Measurements from ENCODE around the gene MAP4K4.
A peak's percentile ranks its signal among the peaks of the same experiment; 100 is the strongest.

MAP4K4 gene

GRCh38 chr2:101807242-101807641, 109.7 kb downstream of the MAP4K4 start:
- Histone ChIP-seq H3K4me1 (ENCODE audit: control insufficient read depth, insufficient read depth, low read length) (peaks cover 25% of the 10 kb centered on the region), H3K9ac (ENCODE audit: low read length in 2 of 2) (no peak overlapping the region), H3K27ac (ENCODE audit: low read length) (no peak overlapping the region), H3K9me3 (ENCODE audit: control insufficient read depth in 2 of 2, low read length in 2 of 2) (no peaks in the 10 kb centered on the region), H3K27me3 (ENCODE audit: control insufficient read depth in 1 of 2, insufficient read depth in 2 of 2, low read length in 2 of 2) (no peaks in the 10 kb centered on the region), H3K4me3 (ENCODE audit: low read length in 2 of 2) (no peak overlapping the region), H3K36me3 (ENCODE audit: control insufficient read depth in 2 of 2, insufficient read depth in 2 of 2, low read length in 2 of 2) (no peaks in the 10 kb centered on the region)

- no peaks in the 10 kb centered on the region for H3K36me3 ChIP-seq (ENCODE audit: control insufficient read depth in 2 of 2, insufficient read depth in 2 of 2, low read length in 2 of 2)
- no peaks in the 10 kb centered on the region for H3K27me3 ChIP-seq (ENCODE audit: control insufficient read depth in 1 of 2, insufficient read depth in 2 of 2, low read length in 2 of 2)
- H3K4me3 ChIP-seq (ENCODE audit: low read length in 2 of 2) = no peak overlapping the region
- H3K9ac ChIP-seq (ENCODE audit: low read length in 2 of 2) = no peak overlapping the region
- H3K27ac ChIP-seq (ENCODE audit: low read length) = no peak overlapping the region
- no peaks in the 10 kb centered on the region for H3K9me3 ChIP-seq (ENCODE audit: control insufficient read depth in 2 of 2, low read length in 2 of 2)
- H3K4me1 ChIP-seq (ENCODE audit: control insufficient read depth, insufficient read depth, low read length) = peaks cover 22% of the 10 kb centered on the region
Observed at GRCh38 chr2:101808006-101808562, 110.6 kb downstream of the MAP4K4 start.

GRCh38 chr2:101809698-101810097, 112.2 kb downstream of the MAP4K4 start:
- Histone ChIP-seq H3K27me3 (ENCODE audit: control insufficient read depth in 1 of 2, insufficient read depth in 2 of 2, low read length in 2 of 2) (no peaks in the 10 kb centered on the region), H3K4me3 (ENCODE audit: low read length in 2 of 2) (no peak overlapping the region), H3K27ac (ENCODE audit: low read length) (no peak overlapping the region), H3K9ac (ENCODE audit: low read length in 2 of 2) (no peak overlapping the region), H3K4me1 (ENCODE audit: control insufficient read depth, insufficient read depth, low read length) (peaks cover 22% of the 10 kb centered on the region), H3K9me3 (ENCODE audit: control insufficient read depth in 2 of 2, low read length in 2 of 2) (no peaks in the 10 kb centered on the region), H3K36me3 (ENCODE audit: control insufficient read depth in 2 of 2, insufficient read depth in 2 of 2, low read length in 2 of 2) (no peaks in the 10 kb centered on the region)

GRCh38 chr2:101811226-101812015, 113.9 kb downstream of the MAP4K4 start:
- Histone ChIP-seq H3K4me1 (ENCODE audit: control insufficient read depth, insufficient read depth, low read length) (peaks cover 12% of the 10 kb centered on the region), H3K27ac (ENCODE audit: low read length) (no peak overlapping the region), H3K27me3 (ENCODE audit: control insufficient read depth in 1 of 2, insufficient read depth in 2 of 2, low read length in 2 of 2) (no peaks in the 10 kb centered on the region), H3K4me3 (ENCODE audit: low read length in 2 of 2) (no peak overlapping the region), H3K36me3 (ENCODE audit: control insufficient read depth in 2 of 2, insufficient read depth in 2 of 2, low read length in 2 of 2) (no peaks in the 10 kb centered on the region), H3K9me3 (ENCODE audit: control insufficient read depth in 2 of 2, low read length in 2 of 2) (no peaks in the 10 kb centered on the region), H3K9ac (ENCODE audit: low read length in 2 of 2) (no peak overlapping the region)

GRCh38 chr2:101812226-101812625, 114.7 kb downstream of the MAP4K4 start:
- peaks cover 14% of the 10 kb centered on the region for H3K4me1 ChIP-seq (ENCODE audit: control insufficient read depth, insufficient read depth, low read length)
- no peak overlapping the region for H3K4me3 ChIP-seq (ENCODE audit: low read length in 2 of 2)
- no peaks in the 10 kb centered on the region for H3K27me3 ChIP-seq (ENCODE audit: control insufficient read depth in 1 of 2, insufficient read depth in 2 of 2, low read length in 2 of 2)
- H3K9me3 ChIP-seq (ENCODE audit: control insufficient read depth in 2 of 2, low read length in 2 of 2) = no peaks in the 10 kb centered on the region
- no peak overlapping the region for H3K9ac ChIP-seq (ENCODE audit: low read length in 2 of 2)
- H3K36me3 ChIP-seq (ENCODE audit: control insufficient read depth in 2 of 2, insufficient read depth in 2 of 2, low read length in 2 of 2) = no peaks in the 10 kb centered on the region
- no peak overlapping the region for H3K27ac ChIP-seq (ENCODE audit: low read length)

GRCh38 chr2:101814752-101815151, 117.2 kb downstream of the MAP4K4 start:
- no peak overlapping the region for H3K27ac ChIP-seq (ENCODE audit: low read length)

GRCh38 chr2:101815154-101815553, 117.6 kb downstream of the MAP4K4 start:
- peaks cover 20% of the 10 kb centered on the region for H3K4me1 ChIP-seq (ENCODE audit: control insufficient read depth, insufficient read depth, low read length)

More at GRCh38 chr2:101814752-101815151, 117.2 kb downstream of the MAP4K4 start:
- Histone ChIP-seq H3K9ac (ENCODE audit: low read length in 2 of 2) (no peak overlapping the region), H3K9me3 (ENCODE audit: control insufficient read depth in 2 of 2, low read length in 2 of 2) (no peaks in the 10 kb centered on the region), H3K4me1 (ENCODE audit: control insufficient read depth, insufficient read depth, low read length) (peaks cover 20% of the 10 kb centered on the region), H3K36me3 (ENCODE audit: control insufficient read depth in 2 of 2, insufficient read depth in 2 of 2, low read length in 2 of 2) (no peaks in the 10 kb centered on the region), H3K27me3 (ENCODE audit: control insufficient read depth in 1 of 2, insufficient read depth in 2 of 2, low read length in 2 of 2) (no peaks in the 10 kb centered on the region), H3K4me3 (ENCODE audit: low read length in 2 of 2) (no peak overlapping the region)

GRCh38 chr2:101815739-101816391, 118.4 kb downstream of the MAP4K4 start:
- H3K27ac ChIP-seq (ENCODE audit: low read length) = no peak overlapping the region
- H3K4me3 ChIP-seq (ENCODE audit: low read length in 2 of 2) = peak overlapping the region in 1 of 2 donors; percentile 9
- no peaks in the 10 kb centered on the region for H3K36me3 ChIP-seq (ENCODE audit: control insufficient read depth in 2 of 2, insufficient read depth in 2 of 2, low read length in 2 of 2)
- H3K4me1 ChIP-seq (ENCODE audit: control insufficient read depth, insufficient read depth, low read length) = peaks cover 20% of the 10 kb centered on the region
- H3K9ac ChIP-seq (ENCODE audit: low read length in 2 of 2) = no peak overlapping the region
- no peaks in the 10 kb centered on the region for H3K9me3 ChIP-seq (ENCODE audit: control insufficient read depth in 2 of 2, low read length in 2 of 2)
- no peaks in the 10 kb centered on the region for H3K27me3 ChIP-seq (ENCODE audit: control insufficient read depth in 1 of 2, insufficient read depth in 2 of 2, low read length in 2 of 2)

More at GRCh38 chr2:101815154-101815553, 117.6 kb downstream of the MAP4K4 start:
- Histone ChIP-seq H3K27me3 (ENCODE audit: control insufficient read depth in 1 of 2, insufficient read depth in 2 of 2, low read length in 2 of 2) (no peaks in the 10 kb centered on the region), H3K4me3 (ENCODE audit: low read length in 2 of 2) (no peak overlapping the region), H3K9ac (ENCODE audit: low read length in 2 of 2) (no peak overlapping the region), H3K36me3 (ENCODE audit: control insufficient read depth in 2 of 2, insufficient read depth in 2 of 2, low read length in 2 of 2) (no peaks in the 10 kb centered on the region), H3K27ac (ENCODE audit: low read length) (no peak overlapping the region), H3K9me3 (ENCODE audit: control insufficient read depth in 2 of 2, low read length in 2 of 2) (no peaks in the 10 kb centered on the region)

- Histone ChIP-seq H3K9me3 (ENCODE audit: control insufficient read depth in 2 of 2, low read length in 2 of 2) (no peaks in the 10 kb centered on the region), H3K4me1 (ENCODE audit: control insufficient read depth, insufficient read depth, low read length) (peaks cover 17% of the 10 kb centered on the region), H3K27ac (ENCODE audit: low read length) (no peak overlapping the region), H3K4me3 (ENCODE audit: low read length in 2 of 2) (no peak overlapping the region), H3K27me3 (ENCODE audit: control insufficient read depth in 1 of 2, insufficient read depth in 2 of 2, low read length in 2 of 2) (no peaks in the 10 kb centered on the region), H3K9ac (ENCODE audit: low read length in 2 of 2) (no peak overlapping the region), H3K36me3 (ENCODE audit: control insufficient read depth in 2 of 2, insufficient read depth in 2 of 2, low read length in 2 of 2) (no peaks in the 10 kb centered on the region)
Observed at GRCh38 chr2:101816598-101816997, 119.1 kb downstream of the MAP4K4 start.

GRCh38 chr2:101817481-101817880, 120.0 kb downstream of the MAP4K4 start:
- no peaks in the 10 kb centered on the region for H3K9me3 ChIP-seq (ENCODE audit: control insufficient read depth in 2 of 2, low read length in 2 of 2)
- peaks cover 15% of the 10 kb centered on the region for H3K4me1 ChIP-seq (ENCODE audit: control insufficient read depth, insufficient read depth, low read length)
- no peak overlapping the region for H3K27ac ChIP-seq (ENCODE audit: low read length)
- H3K36me3 ChIP-seq (ENCODE audit: control insufficient read depth in 2 of 2, insufficient read depth in 2 of 2, low read length in 2 of 2) = no peaks in the 10 kb centered on the region
- H3K4me3 ChIP-seq (ENCODE audit: low read length in 2 of 2) = no peak overlapping the region
- H3K27me3 ChIP-seq (ENCODE audit: control insufficient read depth in 1 of 2, insufficient read depth in 2 of 2, low read length in 2 of 2) = no peaks in the 10 kb centered on the region
- no peak overlapping the region for H3K9ac ChIP-seq (ENCODE audit: low read length in 2 of 2)

All from stomach smooth muscle (tissue), 2 donors.